ENCODE measurements around the gene TRIM2. TPM values are rescaled to one million over a fixed set of nuclear protein-coding genes. Genes with fewer than 3 reads are reported as not detected.

TRIM2 gene
- total RNA-seq, 1 donor from 2014 or later: 28.7 TPM

DNA sequence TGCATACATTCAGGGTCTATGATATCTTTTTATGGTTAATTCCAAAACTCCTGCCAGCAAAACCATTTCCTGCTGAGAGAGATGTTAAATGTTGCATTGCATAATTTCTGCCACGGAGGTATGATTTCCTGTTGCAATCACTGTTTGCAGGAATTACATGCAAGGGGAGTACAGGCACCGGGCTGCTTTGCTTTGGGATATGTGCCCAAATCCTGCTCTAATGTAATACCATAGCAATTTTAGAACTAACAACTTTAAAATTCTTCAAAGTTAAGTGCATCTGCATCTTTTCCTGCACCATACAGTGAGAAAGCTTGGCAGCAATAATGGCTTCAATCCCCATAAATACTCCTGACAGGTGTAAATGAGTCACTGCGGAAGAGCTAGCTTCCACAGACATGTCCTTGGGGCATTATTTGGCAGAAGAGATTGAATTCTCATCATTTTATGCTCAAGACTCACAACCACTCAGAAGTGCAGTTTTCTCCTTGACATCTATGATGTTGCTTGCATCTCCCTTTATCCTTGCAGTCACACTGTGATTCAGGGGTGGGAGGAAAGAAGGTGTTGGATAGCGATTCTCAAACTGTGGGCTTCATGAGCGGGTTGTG lies 29.6 kb downstream of the TRIM2 start:
- H3K27ac ChIP-seq: no peak overlapping the region
- H3K4me3 ChIP-seq: no peak overlapping the region
- DNase-seq (ENCODE audit: extremely low spot score in 2 of 2): no peak
- H3K4me1 ChIP-seq: peaks cover 23% of the 10 kb centered on the region
- H3K9me3 ChIP-seq: no peaks in the 10 kb centered on the region
- H3K27me3 ChIP-seq: no peaks in the 10 kb centered on the region
- intact Hi-C loops (cut with DNase I): no loop called here
- TF ChIP-seq POLR2AphosphoS5 (IDR thresholded peaks at IDR 0.05; ENCODE audit: insufficient read depth in 1 of 2, low read depth in 1 of 2) (no peak), POLR2A (IDR thresholded peaks at IDR 0.05) (no peak)
- TF ChIP-seq, protein P1, sequence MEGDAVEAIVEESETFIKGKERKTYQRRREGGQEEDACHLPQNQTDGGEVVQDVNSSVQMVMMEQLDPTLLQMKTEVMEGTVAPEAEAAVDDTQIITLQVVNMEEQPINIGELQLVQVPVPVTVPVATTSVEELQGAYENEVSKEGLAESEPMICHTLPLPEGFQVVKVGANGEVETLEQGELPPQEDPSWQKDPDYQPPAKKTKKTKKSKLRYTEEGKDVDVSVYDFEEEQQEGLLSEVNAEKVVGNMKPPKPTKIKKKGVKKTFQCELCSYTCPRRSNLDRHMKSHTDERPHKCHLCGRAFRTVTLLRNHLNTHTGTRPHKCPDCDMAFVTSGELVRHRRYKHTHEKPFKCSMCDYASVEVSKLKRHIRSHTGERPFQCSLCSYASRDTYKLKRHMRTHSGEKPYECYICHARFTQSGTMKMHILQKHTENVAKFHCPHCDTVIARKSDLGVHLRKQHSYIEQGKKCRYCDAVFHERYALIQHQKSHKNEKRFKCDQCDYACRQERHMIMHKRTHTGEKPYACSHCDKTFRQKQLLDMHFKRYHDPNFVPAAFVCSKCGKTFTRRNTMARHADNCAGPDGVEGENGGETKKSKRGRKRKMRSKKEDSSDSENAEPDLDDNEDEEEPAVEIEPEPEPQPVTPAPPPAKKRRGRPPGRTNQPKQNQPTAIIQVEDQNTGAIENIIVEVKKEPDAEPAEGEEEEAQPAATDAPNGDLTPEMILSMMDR (IDR thresholded peaks at IDR 0.05): no peak
- H3K36me3 ChIP-seq: no peaks in the 10 kb centered on the region

DNA sequence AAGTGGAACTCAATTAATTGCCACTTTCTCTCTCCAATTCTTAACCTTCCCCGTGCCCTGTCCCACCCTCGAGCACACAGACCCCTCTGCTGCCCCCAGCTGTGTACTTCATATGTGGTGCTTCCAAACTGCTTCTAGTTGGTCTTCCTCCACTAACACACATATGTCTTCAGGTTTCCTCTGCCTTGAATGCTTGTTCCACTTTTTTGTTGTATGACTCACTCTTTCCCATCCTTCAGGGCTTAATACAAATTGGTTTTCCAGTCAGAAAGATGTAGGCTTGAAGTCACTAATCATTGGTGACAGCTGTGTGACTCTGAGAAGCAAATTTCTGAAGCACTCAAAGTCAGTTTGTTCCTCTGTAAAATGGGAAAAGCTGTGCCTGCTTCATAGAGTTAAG lies 30.6 kb downstream of the TRIM2 start:
- Histone ChIP-seq H3K27me3 (no peaks in the 10 kb centered on the region), H3K4me3 (no peak overlapping the region), H3K9me3 (no peaks in the 10 kb centered on the region), H3K36me3 (no peaks in the 10 kb centered on the region), H3K4me1 (peaks cover 23% of the 10 kb centered on the region), H3K27ac (no peak overlapping the region)
- DNase-seq (ENCODE audit: extremely low spot score in 2 of 2): peak in 1 of 2 donors; percentile 56
- TF ChIP-seq POLR2A (IDR thresholded peaks at IDR 0.05) (no peak), POLR2AphosphoS5 (IDR thresholded peaks at IDR 0.05; ENCODE audit: insufficient read depth in 1 of 2, low read depth in 1 of 2) (no peak)
- TF ChIP-seq, protein P1 (IDR thresholded peaks at IDR 0.05): no peak
- intact Hi-C loops (cut with DNase I): no loop called here

DNA sequence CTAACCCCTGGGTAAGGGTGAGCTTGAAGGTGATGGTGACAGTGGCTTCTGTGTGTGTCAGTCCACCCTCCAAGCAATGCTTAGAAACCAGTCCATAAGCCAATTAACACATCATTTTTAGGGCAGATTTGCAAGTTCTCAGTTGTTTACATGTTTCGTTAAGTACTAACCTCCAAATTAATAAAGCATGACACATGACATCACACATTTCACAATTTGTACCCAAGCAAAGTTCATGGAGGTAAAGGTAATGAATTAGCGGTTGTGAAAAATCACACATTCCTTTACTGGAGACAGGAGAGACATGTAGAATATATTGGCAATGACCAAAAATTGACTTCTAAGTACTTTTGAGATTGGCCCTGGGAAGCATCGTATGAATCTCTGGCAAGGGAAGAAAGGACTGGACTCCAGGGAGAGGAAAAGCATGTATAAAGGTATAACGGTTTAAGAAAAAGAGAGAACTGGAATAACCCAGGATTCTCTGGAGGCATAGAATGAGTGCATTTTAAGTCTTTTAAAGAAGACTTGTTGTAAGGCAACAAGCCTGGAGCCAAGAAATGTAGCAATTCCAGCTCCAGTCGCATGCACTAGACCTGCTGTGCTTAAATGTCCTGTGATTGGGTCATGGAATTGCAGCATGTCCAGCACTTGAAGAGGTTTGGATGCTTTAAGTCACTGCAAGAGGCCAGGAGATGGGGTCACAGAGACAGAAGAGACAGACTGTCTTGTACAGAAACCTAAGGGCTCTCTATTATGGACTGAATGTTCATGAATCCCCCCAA lies 34.1 kb downstream of the TRIM2 start:
- no peaks in the 10 kb centered on the region for H3K36me3 ChIP-seq
- no peak overlapping the region for H3K4me3 ChIP-seq
- H3K9me3 ChIP-seq: no peaks in the 10 kb centered on the region
- peaks cover 26% of the 10 kb centered on the region for H3K4me1 ChIP-seq
- no peak overlapping the region for H3K27ac ChIP-seq
- no peaks in the 10 kb centered on the region for H3K27me3 ChIP-seq
- no peak for DNase-seq (ENCODE audit: extremely low spot score in 2 of 2)
- TF ChIP-seq, protein P1 (IDR thresholded peaks at IDR 0.05): no peak
- TF ChIP-seq POLR2A (IDR thresholded peaks at IDR 0.05): no peak
- intact Hi-C loops (cut with DNase I): no loop called here

DNA sequence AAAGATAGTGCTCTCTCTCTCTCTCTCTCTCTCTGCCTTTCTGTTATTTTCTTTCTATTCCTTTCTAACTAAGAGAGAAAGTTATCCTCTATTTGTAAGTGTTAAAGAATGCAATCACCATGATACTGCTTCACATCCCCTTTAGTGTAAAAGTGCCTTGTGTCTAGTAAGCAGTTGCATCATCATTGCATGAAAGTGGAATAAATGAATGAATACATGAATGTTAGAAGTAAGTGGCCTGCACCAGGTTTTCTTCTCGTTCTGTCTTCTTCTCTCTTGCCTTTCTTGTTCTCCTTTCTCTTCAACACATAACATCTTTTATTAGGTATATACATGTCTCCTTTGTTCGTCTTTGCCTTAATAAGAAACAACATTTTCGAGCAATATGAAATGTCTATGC lies 35.2 kb downstream of the TRIM2 start:
- DNase-seq (ENCODE audit: extremely low spot score in 2 of 2): no peak
- Histone ChIP-seq H3K27ac (no peak overlapping the region), H3K9me3 (no peaks in the 10 kb centered on the region), H3K36me3 (no peaks in the 10 kb centered on the region), H3K27me3 (no peaks in the 10 kb centered on the region), H3K4me1 (peaks cover 16% of the 10 kb centered on the region), H3K4me3 (no peak overlapping the region)
- intact Hi-C loops (cut with DNase I): no loop called here
- TF ChIP-seq POLR2A (IDR thresholded peaks at IDR 0.05): no peak
- TF ChIP-seq, protein P1 (IDR thresholded peaks at IDR 0.05): no peak
- no peak for TF ChIP-seq POLR2AphosphoS5 (IDR thresholded peaks at IDR 0.05; ENCODE audit: insufficient read depth in 1 of 2, low read depth in 1 of 2)

DNA sequence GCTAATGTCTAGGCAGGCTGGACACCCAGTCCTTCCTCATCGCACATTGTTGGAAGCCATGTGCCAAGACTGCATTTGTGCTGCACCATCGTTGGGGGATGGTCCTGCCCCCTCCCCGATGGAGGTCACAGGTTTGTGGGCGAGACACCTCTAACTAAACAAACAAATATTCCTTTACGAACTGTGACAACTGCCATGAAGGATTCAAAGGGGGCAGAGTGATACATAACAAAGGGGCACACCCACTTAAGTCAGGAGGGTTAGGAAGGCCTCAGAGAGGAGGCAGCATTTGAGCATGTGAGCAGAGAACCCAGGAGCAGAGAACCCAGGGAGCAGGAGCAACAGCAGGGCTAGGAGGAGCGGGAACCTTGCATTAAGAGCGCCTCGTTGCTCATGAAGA lies 37.1 kb downstream of the TRIM2 start:
- H3K4me1 ChIP-seq: peaks cover 11% of the 10 kb centered on the region
- H3K27me3 ChIP-seq: no peaks in the 10 kb centered on the region
- H3K9me3 ChIP-seq: no peaks in the 10 kb centered on the region
- intact Hi-C loops (cut with DNase I): no loop called here
- H3K27ac ChIP-seq: no peak overlapping the region
- TF ChIP-seq POLR2A (IDR thresholded peaks at IDR 0.05) (no peak), POLR2AphosphoS5 (IDR thresholded peaks at IDR 0.05; ENCODE audit: insufficient read depth in 1 of 2, low read depth in 1 of 2) (no peak)
- TF ChIP-seq, protein P1 (IDR thresholded peaks at IDR 0.05): no peak
- no peaks in the 10 kb centered on the region for H3K36me3 ChIP-seq
- no peak for DNase-seq (ENCODE audit: extremely low spot score in 2 of 2)
- H3K4me3 ChIP-seq: no peak overlapping the region

Data from vagina (tissue), 2 donors.